Stimulated activated naive CD4-positive, alpha-beta T cell (primary cell): ENCODE data around the gene CETN3.

ENCODE experiments used
- DNase-seq, 6 experiments: peaks; one replicate each; lab custom pipeline; 2025; lab: John Stamatoyannopoulos, UW

The CETN3 gene

GRCh38 chr5:90409318-90410177 lies at the start of gene CETN3:
Gene CETN3, minus strand, starts transcription at chr5:90409756. Its CDS starts 95 bp downstream, at chr5:90409661.
- peak; percentile 85 to 95 (median 90) for DNase-seq

GRCh38 chr5:90446961-90447360 lies 37.4 kb upstream of the CETN3 start:
- no peak for DNase-seq

GRCh38 chr5:90440644-90441043 lies 31.1 kb upstream of the CETN3 start:
- no peak for DNase-seq

- DNase-seq = no peak
These were observed 28.5 kb upstream of the CETN3 start for GRCh38 chr5:90438100-90438499.

- DNase-seq = no peak
These were observed 28.1 kb upstream of the CETN3 start for GRCh38 chr5:90437663-90438062.

- DNase-seq = peak in 5 of 6 experiments; percentile 1 to 45 (median 18)
These were observed 24.7 kb upstream of the CETN3 start for GRCh38 chr5:90434116-90434714.

GRCh38 chr5:90424245-90424644 lies 14.7 kb upstream of the CETN3 start:
- no peak for DNase-seq

- no peak for DNase-seq
These were observed 11.6 kb upstream of the CETN3 start for GRCh38 chr5:90421136-90421535.

GRCh38 chr5:90418214-90418613 lies 8.7 kb upstream of the CETN3 start:
- DNase-seq = no peak

- peak in 1 of 6 experiments; percentile 37 for DNase-seq
These were observed 714 bp upstream of the CETN3 start for GRCh38 chr5:90410178-90410762.

GRCh38 chr5:90408571-90409317 lies 812 bp downstream of the CETN3 start:
- DNase-seq = no peak

- DNase-seq = no peak
These were observed 3.1 kb downstream of the CETN3 start for GRCh38 chr5:90406466-90406865.

- no peak for DNase-seq
These were observed 6.9 kb downstream of the CETN3 start for GRCh38 chr5:90402521-90403255.

- DNase-seq = no peak
These were observed 10.3 kb downstream of the CETN3 start for GRCh38 chr5:90399251-90399650.

GRCh38 chr5:90398726-90399125 lies 10.8 kb downstream of the CETN3 start:
- no peak for DNase-seq

GRCh38 chr5:90395005-90395404 lies 14.6 kb downstream of the CETN3 start:
- DNase-seq = no peak

GRCh38 chr5:90390928-90391327 lies 18.6 kb downstream of the CETN3 start:
- DNase-seq = no peak

- DNase-seq = peak in 1 of 6 experiments; percentile 5
These were observed 19.2 kb downstream of the CETN3 start for GRCh38 chr5:90390326-90390725.

GRCh38 chr5:90387508-90387907 lies 22.0 kb downstream of the CETN3 start:
- no peak for DNase-seq

GRCh38 chr5:90386099-90386710 lies 23.4 kb downstream of the CETN3 start:
- DNase-seq = peak in 1 of 6 experiments; percentile 2

GRCh38 chr5:90384389-90384788 lies 25.2 kb downstream of the CETN3 start:
- DNase-seq = no peak
